Measurements from ENCODE around the gene SAMD13.
"Not testable (repeated sequence)": the region's sequence is repeated elsewhere in the genome, so short reads cannot be mapped to it uniquely, and the experiment has no call there.

SAMD13 gene

DNA sequence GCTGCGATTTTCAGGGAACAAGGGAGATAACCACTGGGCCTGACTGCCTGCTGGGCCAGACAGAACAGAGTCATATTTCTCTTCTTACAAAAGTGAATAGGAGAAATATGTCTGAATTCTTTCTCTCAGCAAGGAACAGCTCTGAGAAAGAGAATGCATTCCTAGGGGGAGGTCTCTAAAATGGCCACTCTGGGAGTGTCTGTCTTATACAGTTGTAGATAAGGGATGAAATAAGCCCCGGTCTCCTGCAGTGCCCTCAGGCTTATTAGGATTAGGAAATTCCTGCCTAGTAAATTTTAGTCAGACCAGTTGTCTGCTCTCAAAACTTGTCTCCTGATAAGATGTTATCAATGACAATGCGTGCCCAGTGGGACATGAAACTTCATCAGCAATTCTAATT is 14.1 kb upstream of the SAMD13 start:
- H3K9ac ChIP-seq (ENCODE audit: low read depth, low read length); H3K4me1 ChIP-seq (ENCODE audit: control insufficient read depth, insufficient read depth, low read length); H3K4me2 ChIP-seq (ENCODE audit: low read length); H3K9me3 ChIP-seq (replicated peaks; ENCODE audit: low read length); H3K27me3 ChIP-seq (ENCODE audit: control insufficient read depth, insufficient read depth, low read length); H3K36me3 ChIP-seq (ENCODE audit: insufficient read depth, low read length); H3K4me3 ChIP-seq (ENCODE audit: low read length): not testable (repeated sequence)

DNA sequence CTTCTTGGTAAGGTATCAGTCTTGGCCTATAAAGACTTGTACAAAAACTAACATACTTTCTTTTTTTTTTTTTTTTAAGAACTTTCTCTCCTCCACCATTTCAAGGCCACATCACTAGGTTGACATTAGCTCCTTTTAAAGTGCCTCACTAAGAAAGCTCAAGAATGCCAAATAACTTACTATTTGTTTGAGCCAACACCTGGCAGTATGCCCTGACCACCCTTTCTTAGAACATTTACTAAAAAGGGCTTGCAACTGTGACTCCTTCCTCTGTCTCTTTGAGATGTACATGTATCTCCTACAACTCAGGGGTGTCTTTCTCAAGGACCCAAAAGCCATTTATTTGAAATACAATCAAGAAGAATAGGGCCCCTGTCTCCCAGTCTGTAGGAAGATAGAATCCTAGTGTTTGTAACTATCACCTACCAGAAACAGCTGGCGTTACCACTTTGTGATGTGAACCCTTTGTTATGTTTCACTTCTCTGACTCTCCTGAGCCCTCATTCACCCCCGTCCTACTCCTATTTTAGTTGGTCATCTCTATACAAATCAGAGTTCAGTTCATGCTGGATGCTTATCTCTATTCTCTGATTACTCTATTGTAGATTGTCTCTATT is 12.2 kb upstream of the SAMD13 start:
- no peak overlapping the region for H3K9ac ChIP-seq (ENCODE audit: low read depth, low read length)
- H3K9me3 ChIP-seq (replicated peaks; ENCODE audit: low read length), result no peaks in the 10 kb centered on the region
- no peak overlapping the region for H3K4me3 ChIP-seq (ENCODE audit: low read length)
- H3K36me3 ChIP-seq (ENCODE audit: insufficient read depth, low read length), result no peaks in the 10 kb centered on the region
- H3K4me2 ChIP-seq (ENCODE audit: low read length), result no peak overlapping the region
- no peaks in the 10 kb centered on the region for H3K27me3 ChIP-seq (ENCODE audit: control insufficient read depth, insufficient read depth, low read length)
- no peaks in the 10 kb centered on the region for H3K4me1 ChIP-seq (ENCODE audit: control insufficient read depth, insufficient read depth, low read length)

DNA sequence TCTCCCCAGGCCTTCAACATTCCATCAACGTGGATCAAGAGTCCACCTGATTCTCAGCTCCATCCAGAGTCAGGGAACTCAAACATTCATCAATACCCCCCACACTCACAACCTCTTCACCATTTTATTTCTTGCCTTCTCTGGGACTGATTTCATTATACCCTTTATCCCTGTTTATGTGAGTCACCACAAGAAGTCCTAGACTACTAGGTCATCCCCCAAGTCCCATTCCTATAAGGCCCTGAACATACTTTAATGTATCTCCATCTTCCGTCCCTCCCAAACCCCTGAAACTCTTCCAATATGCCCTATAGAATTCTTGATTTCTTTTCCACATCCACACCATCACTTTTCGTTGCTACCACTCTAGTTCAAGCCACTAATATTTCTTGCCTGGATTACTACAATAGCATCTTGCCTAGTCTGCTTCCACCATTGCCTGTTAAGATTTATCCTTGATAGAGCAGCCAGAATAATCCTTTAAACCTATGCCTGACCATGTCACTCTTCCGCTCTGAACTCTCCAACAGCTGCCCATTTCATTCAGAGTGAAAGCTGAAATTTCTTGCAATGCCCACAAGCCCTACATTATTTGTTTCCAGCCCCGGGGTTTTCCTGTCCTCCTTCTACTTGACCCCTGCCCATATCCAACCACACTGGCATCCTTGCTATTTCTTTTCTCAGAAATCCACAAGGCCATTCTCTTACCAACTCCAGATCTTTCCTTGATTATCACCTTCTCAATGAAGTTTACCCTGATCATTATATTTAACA is 9.4 kb upstream of the SAMD13 start:
- Histone ChIP-seq H3K4me2 (ENCODE audit: low read length) (no peak overlapping the region), H3K9ac (ENCODE audit: low read depth, low read length) (no peak overlapping the region), H3K9me3 (replicated peaks; ENCODE audit: low read length) (no peaks in the 10 kb centered on the region), H3K4me3 (ENCODE audit: low read length) (no peak overlapping the region), H3K4me1 (ENCODE audit: control insufficient read depth, insufficient read depth, low read length) (no peaks in the 10 kb centered on the region), H3K27me3 (ENCODE audit: control insufficient read depth, insufficient read depth, low read length) (no peaks in the 10 kb centered on the region), H3K36me3 (ENCODE audit: insufficient read depth, low read length) (no peaks in the 10 kb centered on the region)

DNA sequence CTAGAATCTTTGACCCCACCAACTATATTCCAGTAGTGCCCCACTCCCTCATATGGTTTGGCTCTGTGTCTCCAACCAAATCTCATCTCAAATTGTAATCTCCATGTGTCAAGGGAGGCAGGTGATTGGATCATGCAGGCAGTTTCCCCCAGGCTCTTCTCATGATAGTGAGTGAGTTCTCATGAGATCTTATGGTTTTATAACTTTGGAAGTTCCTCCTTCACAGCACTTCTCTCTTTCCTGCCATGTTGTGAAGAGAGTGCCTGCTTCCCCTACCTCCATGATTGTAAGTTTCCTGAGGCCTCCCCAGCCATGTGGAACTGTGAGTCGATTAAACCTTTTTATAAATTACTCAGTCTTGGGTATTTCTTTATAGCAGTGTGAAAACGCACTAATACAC is 7.7 kb upstream of the SAMD13 start:
- Histone ChIP-seq H3K9me3 (replicated peaks; ENCODE audit: low read length) (no peaks in the 10 kb centered on the region), H3K27me3 (ENCODE audit: control insufficient read depth, insufficient read depth, low read length) (no peaks in the 10 kb centered on the region), H3K36me3 (ENCODE audit: insufficient read depth, low read length) (no peaks in the 10 kb centered on the region), H3K9ac (ENCODE audit: low read depth, low read length) (no peak overlapping the region), H3K4me2 (ENCODE audit: low read length) (no peak overlapping the region), H3K4me3 (ENCODE audit: low read length) (no peak overlapping the region), H3K4me1 (ENCODE audit: control insufficient read depth, insufficient read depth, low read length) (no peaks in the 10 kb centered on the region)

DNA sequence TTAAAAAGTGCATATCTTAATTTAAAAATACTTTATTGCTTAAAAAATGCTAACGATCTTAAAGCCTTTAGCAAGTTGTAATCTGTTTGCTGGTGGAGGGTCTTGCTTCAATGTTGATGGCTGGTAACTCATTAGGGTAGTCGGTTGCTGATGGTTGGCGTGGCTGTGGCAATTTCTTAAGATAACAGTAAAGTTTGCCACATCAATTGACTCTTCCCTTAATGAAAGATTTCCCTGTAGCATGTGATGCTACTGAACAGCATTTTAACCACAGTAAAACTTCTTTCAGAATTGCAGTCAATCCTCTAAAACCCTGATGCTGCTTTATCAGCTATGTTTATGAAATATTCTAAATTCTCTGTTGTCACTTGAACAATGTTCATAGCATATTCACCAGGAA is 6.8 kb upstream of the SAMD13 start:
- Histone ChIP-seq H3K4me2 (ENCODE audit: low read length) (no peak overlapping the region), H3K36me3 (ENCODE audit: insufficient read depth, low read length) (no peaks in the 10 kb centered on the region), H3K4me1 (ENCODE audit: control insufficient read depth, insufficient read depth, low read length) (peaks cover 7% of the 10 kb centered on the region), H3K4me3 (ENCODE audit: low read length) (no peak overlapping the region), H3K9ac (ENCODE audit: low read depth, low read length) (no peak overlapping the region), H3K27me3 (ENCODE audit: control insufficient read depth, insufficient read depth, low read length) (no peaks in the 10 kb centered on the region), H3K9me3 (replicated peaks; ENCODE audit: low read length) (no peaks in the 10 kb centered on the region)

DNA sequence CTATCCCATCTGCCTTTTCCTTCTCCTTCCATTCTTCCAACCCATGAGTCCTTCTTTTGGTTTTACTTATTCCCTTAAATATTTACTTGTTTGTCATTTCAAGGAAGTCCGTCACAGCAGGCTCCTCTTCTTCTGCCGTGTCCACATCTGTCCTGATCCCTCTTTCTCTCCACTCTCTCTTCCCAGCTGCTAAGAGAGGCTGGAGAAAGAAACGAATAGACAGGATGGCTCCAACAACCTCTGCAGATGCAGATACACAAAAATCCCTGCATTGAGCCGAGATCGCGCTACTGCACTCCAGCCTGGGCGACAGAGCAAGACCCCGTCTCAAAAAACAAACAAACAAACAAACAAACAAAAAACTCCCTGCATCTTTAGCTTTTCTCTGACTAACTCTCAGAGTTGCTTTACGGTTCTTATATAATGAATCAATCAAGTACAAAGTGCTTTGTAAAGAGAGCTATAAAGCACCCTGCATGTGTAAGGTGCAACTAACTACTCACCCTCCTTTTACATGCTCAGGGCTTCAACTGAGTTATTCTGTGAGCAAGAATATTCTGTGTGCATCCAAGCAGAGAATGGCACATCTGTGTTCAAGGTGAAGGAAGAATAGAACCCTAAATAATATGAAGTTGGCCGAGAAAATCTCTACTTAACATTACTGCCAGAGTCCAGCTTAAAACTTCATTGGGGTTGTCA is 3.8 kb upstream of the SAMD13 start:
- H3K27me3 ChIP-seq (ENCODE audit: control insufficient read depth, insufficient read depth, low read length), result no peaks in the 10 kb centered on the region
- H3K36me3 ChIP-seq (ENCODE audit: insufficient read depth, low read length), result no peaks in the 10 kb centered on the region
- H3K4me3 ChIP-seq (ENCODE audit: low read length), result peak overlapping the region; percentile 92
- no peaks in the 10 kb centered on the region for H3K9me3 ChIP-seq (replicated peaks; ENCODE audit: low read length)
- peak overlapping the region; percentile 82 for H3K9ac ChIP-seq (ENCODE audit: low read depth, low read length)
- peak overlapping the region; percentile 97 for H3K4me2 ChIP-seq (ENCODE audit: low read length)
- H3K4me1 ChIP-seq (ENCODE audit: control insufficient read depth, insufficient read depth, low read length), result peaks cover 32% of the 10 kb centered on the region

- Histone ChIP-seq H3K9ac (ENCODE audit: low read depth, low read length) (peak overlapping the region; percentile 82), H3K4me1 (ENCODE audit: control insufficient read depth, insufficient read depth, low read length) (peaks cover 38% of the 10 kb centered on the region), H3K27me3 (ENCODE audit: control insufficient read depth, insufficient read depth, low read length) (no peaks in the 10 kb centered on the region), H3K4me3 (ENCODE audit: low read length) (peak overlapping the region; percentile 92), H3K4me2 (ENCODE audit: low read length) (peak overlapping the region; percentile 97), H3K9me3 (replicated peaks; ENCODE audit: low read length) (no peaks in the 10 kb centered on the region), H3K36me3 (ENCODE audit: insufficient read depth, low read length) (no peaks in the 10 kb centered on the region)
These were observed 3.2 kb upstream of the SAMD13 start for GRCh38 chr1:84298328-84298683.

GRCh38 chr1:84298684-84299535 is 2.6 kb upstream of the SAMD13 start:
- Histone ChIP-seq H3K4me3 (ENCODE audit: low read length) (peak overlapping the region; percentile 92), H3K4me1 (ENCODE audit: control insufficient read depth, insufficient read depth, low read length) (peaks cover 40% of the 10 kb centered on the region), H3K9ac (ENCODE audit: low read depth, low read length) (peak overlapping the region; percentile 82), H3K4me2 (ENCODE audit: low read length) (peak overlapping the region; percentile 97), H3K9me3 (replicated peaks; ENCODE audit: low read length) (no peaks in the 10 kb centered on the region), H3K36me3 (ENCODE audit: insufficient read depth, low read length) (no peaks in the 10 kb centered on the region), H3K27me3 (ENCODE audit: control insufficient read depth, insufficient read depth, low read length) (no peaks in the 10 kb centered on the region)

- Histone ChIP-seq H3K27me3 (ENCODE audit: control insufficient read depth, insufficient read depth, low read length) (no peaks in the 10 kb centered on the region), H3K36me3 (ENCODE audit: insufficient read depth, low read length) (no peaks in the 10 kb centered on the region), H3K9ac (ENCODE audit: low read depth, low read length) (peak overlapping the region; percentile 82), H3K4me3 (ENCODE audit: low read length) (peak overlapping the region; percentile 92), H3K4me2 (ENCODE audit: low read length) (peak overlapping the region; percentile 97), H3K4me1 (ENCODE audit: control insufficient read depth, insufficient read depth, low read length) (peaks cover 40% of the 10 kb centered on the region), H3K9me3 (replicated peaks; ENCODE audit: low read length) (no peaks in the 10 kb centered on the region)
These were observed 1.9 kb upstream of the SAMD13 start for GRCh38 chr1:84299536-84300170.

DNA sequence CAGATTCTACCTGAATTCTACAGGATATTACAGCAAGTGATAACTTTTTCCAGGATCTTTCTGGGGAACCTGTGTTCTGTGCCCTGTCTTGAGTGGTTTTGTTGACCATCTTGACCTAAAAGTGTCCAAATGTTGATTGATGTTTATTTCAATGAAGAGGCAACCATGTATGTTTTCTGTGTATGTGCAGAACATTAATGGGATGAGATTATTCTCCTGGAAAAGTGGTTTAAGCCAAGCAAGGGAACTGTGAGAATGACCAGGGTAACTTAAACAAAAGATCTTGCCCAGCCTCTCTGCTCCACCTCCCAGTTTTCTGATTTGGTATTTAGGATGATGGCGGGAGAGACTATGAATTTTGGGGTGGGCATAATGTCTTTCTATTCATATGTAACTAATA is 1.0 kb upstream of the SAMD13 start:
- peaks cover 40% of the 10 kb centered on the region for H3K4me1 ChIP-seq (ENCODE audit: control insufficient read depth, insufficient read depth, low read length)
- H3K36me3 ChIP-seq (ENCODE audit: insufficient read depth, low read length), result no peaks in the 10 kb centered on the region
- H3K27me3 ChIP-seq (ENCODE audit: control insufficient read depth, insufficient read depth, low read length), result no peaks in the 10 kb centered on the region
- no peak overlapping the region for H3K9ac ChIP-seq (ENCODE audit: low read depth, low read length)
- peak overlapping the region; percentile 11 for H3K4me3 ChIP-seq (ENCODE audit: low read length)
- H3K4me2 ChIP-seq (ENCODE audit: low read length), result peak overlapping the region; percentile 84
- H3K9me3 ChIP-seq (replicated peaks; ENCODE audit: low read length), result no peaks in the 10 kb centered on the region
